Naive B cell (primary cell): Measurements from ENCODE around the gene PEX14. TPM values are rescaled to one million over a fixed set of nuclear protein-coding genes. Genes with fewer than 3 reads are reported as not detected.

Experiments
- ATAC-seq, 2 donors: fragments of 150-1000 bp; cut with Tn5 transposase; 2 replicates each; pipeline ENCODE4 v1.10.0; 2021; ENCODE audit warnings: low read depth in 2 of 2, mild to moderate bottlenecking in 2 of 2, moderate library complexity in 2 of 2
- DNase-seq: peaks from one replicate; pipeline ENCODE4 v3.0.0; 2022
- H3K27ac Mint-ChIP-seq, 6 donors: one replicate each; pipeline ENCODE4 v1.8.0; 2020 to 2022; ENCODE audit warnings: mild to moderate bottlenecking in 6 of 6, mixed read lengths in 6 of 6, moderate library complexity in 5 of 6, inconsistent platforms in 2 of 6
- H3K27me3 Mint-ChIP-seq, 3 donors: one replicate each; pipeline ENCODE4 v1.8.0; 2021 to 2022; ENCODE audit warnings: mixed read lengths in 3 of 3, mild to moderate bottlenecking in 1 of 3
- H3K36me3 Mint-ChIP-seq, 2 donors: one replicate each; pipeline ENCODE4 v1.8.0; 2020 to 2022; ENCODE audit warnings: mixed read lengths in 2 of 2, inconsistent platforms in 1 of 2, mild to moderate bottlenecking in 1 of 2
- H3K4me1 Mint-ChIP-seq, 3 donors: one replicate each; pipeline ENCODE4 v1.8.0; 2020 to 2022; ENCODE audit warnings: mixed read lengths in 3 of 3, inconsistent platforms in 1 of 3, mild to moderate bottlenecking in 1 of 3, moderate library complexity in 1 of 3
- H3K4me3 Mint-ChIP-seq, 8 donors: one replicate each; pipeline ENCODE4 v1.8.0; 2020 to 2022; ENCODE audit warnings: mild to moderate bottlenecking in 8 of 8, mixed read lengths in 8 of 8, moderate library complexity in 8 of 8, inconsistent platforms in 2 of 8
- H3K9me3 Mint-ChIP-seq, 7 donors: one replicate each; pipeline ENCODE4 v1.8.0; 2020 to 2022; ENCODE audit warnings: mixed read lengths in 7 of 7, mild to moderate bottlenecking in 5 of 7, inconsistent platforms in 2 of 7, moderate library complexity in 1 of 7
- polyA plus RNA-seq, 6 donors: library from polyadenylated mRNA; unstranded; fragments of 300-500 nt; fragmentation: Illumina TruSeq; gene quantifications; one replicate each; pipeline ENCODE4 v1.2.3, GENCODE V29; 2021; ENCODE audit warnings: low read depth in 6 of 6

Gene PEX14
- polyA plus RNA-seq, 6 donors from 2014 or later: 2.6 to 4.2 (median 3.6) TPM

DNA sequence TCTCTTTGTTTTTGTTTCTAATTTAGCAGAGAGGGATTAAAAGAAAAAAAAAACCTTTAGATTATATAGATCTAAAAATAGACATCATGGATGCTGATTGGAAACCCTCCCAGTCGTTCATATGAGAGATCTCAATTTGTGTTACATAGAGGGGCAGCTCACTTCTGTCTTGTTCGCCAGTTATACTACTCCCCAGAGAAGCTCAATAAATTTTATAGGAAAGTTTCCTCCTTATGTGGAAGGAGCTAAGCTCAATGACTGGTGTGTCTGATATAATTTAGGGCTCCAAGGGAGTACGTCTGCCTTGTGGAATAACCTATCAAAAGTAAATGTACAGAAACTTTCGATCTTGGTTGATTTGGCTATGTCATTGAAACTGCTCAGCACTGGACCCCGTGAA lies 117.6 kb downstream of the PEX14 start:
- Mint-ChIP-seq H3K27ac (peak overlapping the region in 1 of 6 donors; percentile 49), H3K4me3 (no peak overlapping the region), H3K4me1 (peaks cover 0 to 6% (median 3%) of the 10 kb centered on the region in 3 donors), H3K27me3 (no peaks in the 10 kb centered on the region), H3K9me3 (no peaks in the 10 kb centered on the region), H3K36me3 (no peaks in the 10 kb centered on the region)
- no peak for ATAC-seq
- no peak for DNase-seq

GRCh38 chr1:10593750-10594149 lies 119.0 kb downstream of the PEX14 start:
- Mint-ChIP-seq H3K4me3 (no peak overlapping the region), H3K4me1 (peaks cover 0 to 6% (median 3%) of the 10 kb centered on the region in 3 donors), H3K27me3 (no peaks in the 10 kb centered on the region), H3K36me3 (peaks cover 0 to 4% of the 10 kb centered on the region in 2 donors), H3K27ac (no peak overlapping the region), H3K9me3 (no peaks in the 10 kb centered on the region)
- ATAC-seq: no peak
- no peak for DNase-seq

DNA sequence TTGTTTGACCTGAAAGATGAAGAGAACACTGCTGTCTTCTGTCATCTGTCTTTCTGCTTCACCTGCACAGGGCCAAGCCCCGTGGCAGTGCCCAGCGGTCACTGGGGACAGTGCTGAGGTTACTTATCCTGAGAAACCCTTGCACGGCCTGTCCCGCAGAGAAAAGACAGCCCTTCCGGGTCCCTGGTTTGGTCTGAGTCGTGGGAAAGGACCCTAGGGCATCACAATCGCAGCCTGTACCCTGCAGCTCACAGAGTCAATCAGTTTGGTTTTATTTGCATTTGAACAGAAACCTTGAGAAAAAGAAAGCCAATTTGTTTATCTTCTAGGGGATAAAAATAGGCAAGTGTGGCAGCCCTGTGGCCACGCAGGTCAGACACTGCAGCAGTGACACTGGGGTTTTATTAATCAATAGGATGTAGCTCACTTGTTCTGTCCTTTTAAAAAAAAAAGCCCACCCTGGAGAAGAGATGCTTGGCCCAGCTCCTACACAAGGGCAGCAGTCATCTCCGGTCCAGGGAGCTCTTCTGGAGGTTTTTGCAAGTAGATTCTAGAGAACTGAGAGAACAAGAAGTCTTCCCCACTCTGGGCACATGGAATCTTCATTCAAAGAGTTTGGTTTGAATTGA lies 120.0 kb downstream of the PEX14 start:
- H3K27me3 Mint-ChIP-seq: no peaks in the 10 kb centered on the region
- H3K27ac Mint-ChIP-seq: no peak overlapping the region
- no peaks in the 10 kb centered on the region for H3K9me3 Mint-ChIP-seq
- H3K36me3 Mint-ChIP-seq: peaks cover 0 to 9% of the 10 kb centered on the region in 2 donors
- no peak for DNase-seq
- peaks cover 0 to 6% (median 3%) of the 10 kb centered on the region in 3 donors for H3K4me1 Mint-ChIP-seq
- ATAC-seq: no peak
- no peak overlapping the region for H3K4me3 Mint-ChIP-seq

- Mint-ChIP-seq H3K36me3 (peaks cover 3 to 9% of the 10 kb centered on the region in 2 donors), H3K4me1 (peaks cover 0 to 3% (median under 1%) of the 10 kb centered on the region in 3 donors), H3K4me3 (no peak overlapping the region), H3K27ac (no peak overlapping the region), H3K27me3 (no peaks in the 10 kb centered on the region), H3K9me3 (no peaks in the 10 kb centered on the region)
- ATAC-seq (no peak), DNase-seq (no peak)
Measured at GRCh38 chr1:10596780-10597179, 122.0 kb downstream of the PEX14 start.

GRCh38 chr1:10597492-10598388 lies 123.0 kb downstream of the PEX14 start:
- Mint-ChIP-seq H3K27me3 (no peaks in the 10 kb centered on the region), H3K4me1 (peaks cover 0 to 3% (median 0%) of the 10 kb centered on the region in 3 donors), H3K4me3 (no peak overlapping the region), H3K9me3 (no peaks in the 10 kb centered on the region), H3K36me3 (peaks cover 3 to 9% of the 10 kb centered on the region in 2 donors), H3K27ac (peak overlapping the region in 1 of 6 donors; percentile 4)
- DNase-seq: no peak
- ATAC-seq: no peak

DNA sequence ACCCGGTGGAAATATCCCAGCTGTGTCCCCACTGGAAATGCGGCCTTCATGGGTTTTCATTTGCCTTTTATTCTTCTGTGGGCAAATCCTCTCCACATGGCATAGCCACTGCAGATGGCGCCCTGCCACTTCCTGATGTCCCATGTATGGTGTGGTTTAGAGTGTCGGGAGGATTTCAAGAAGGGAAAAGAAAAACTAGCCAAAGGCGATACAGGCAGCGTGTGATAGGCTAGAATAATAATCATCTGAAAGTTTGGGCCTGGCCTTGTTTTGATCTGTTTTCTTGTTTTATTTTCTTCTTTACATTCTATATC lies 123.6 kb downstream of the PEX14 start:
- Mint-ChIP-seq H3K4me3 (no peak overlapping the region), H3K27ac (peak overlapping the region in 1 of 6 donors; percentile 4), H3K9me3 (no peaks in the 10 kb centered on the region), H3K4me1 (peaks cover 0 to 3% (median 0%) of the 10 kb centered on the region in 3 donors), H3K27me3 (no peaks in the 10 kb centered on the region), H3K36me3 (peaks cover 5 to 9% of the 10 kb centered on the region in 2 donors)
- DNase-seq (no peak), ATAC-seq (no peak)

DNA sequence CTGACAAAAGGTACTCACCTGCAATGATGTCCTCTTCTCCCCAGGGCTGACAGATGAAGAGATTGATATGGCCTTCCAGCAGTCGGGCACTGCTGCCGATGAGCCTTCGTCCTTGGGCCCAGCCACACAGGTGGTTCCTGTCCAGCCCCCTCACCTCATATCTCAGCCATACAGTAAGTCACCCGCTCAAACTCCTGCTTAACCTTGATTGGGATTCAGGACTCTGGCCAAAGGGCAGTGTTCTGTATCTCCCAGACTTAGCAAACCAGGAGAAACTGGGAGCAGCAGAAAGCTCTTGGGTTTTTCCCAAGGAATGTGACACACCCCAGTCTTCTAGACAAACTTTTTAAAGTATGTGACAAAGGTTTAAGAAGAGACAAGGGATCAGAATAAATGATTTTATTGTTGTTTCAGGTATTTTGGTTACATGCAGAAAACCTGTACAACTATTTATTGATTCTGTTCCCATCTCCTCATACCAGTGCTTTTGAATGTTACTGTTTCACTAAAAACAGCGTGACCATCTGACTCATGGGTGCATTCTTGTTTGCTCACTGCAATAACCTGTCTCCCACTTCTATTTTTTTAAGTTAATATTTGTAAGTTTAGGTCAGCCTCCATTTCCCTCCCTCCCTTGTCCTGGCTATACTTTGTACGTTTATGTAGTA lies 124.6 kb downstream of the PEX14 start:
- no peaks in the 10 kb centered on the region for H3K9me3 Mint-ChIP-seq
- no peak for DNase-seq
- H3K4me1 Mint-ChIP-seq: peaks cover 0 to 3% (median 0%) of the 10 kb centered on the region in 3 donors
- H3K27me3 Mint-ChIP-seq: no peaks in the 10 kb centered on the region
- peaks cover 9 to 12% of the 10 kb centered on the region in 2 donors for H3K36me3 Mint-ChIP-seq
- no peak overlapping the region for H3K4me3 Mint-ChIP-seq
- H3K27ac Mint-ChIP-seq: no peak overlapping the region
- ATAC-seq: no peak

- Mint-ChIP-seq H3K36me3 (peaks cover 9 to 12% of the 10 kb centered on the region in 2 donors), H3K27me3 (no peaks in the 10 kb centered on the region), H3K9me3 (no peaks in the 10 kb centered on the region), H3K4me3 (no peak overlapping the region), H3K27ac (no peak overlapping the region), H3K4me1 (no peaks in the 10 kb centered on the region)
- DNase-seq (no peak), ATAC-seq (no peak)
Measured at GRCh38 chr1:10601342-10602070, 126.8 kb downstream of the PEX14 start.

GRCh38 chr1:10602936-10603335 lies 128.2 kb downstream of the PEX14 start:
- Mint-ChIP-seq H3K4me3 (no peak overlapping the region), H3K4me1 (no peaks in the 10 kb centered on the region), H3K9me3 (no peaks in the 10 kb centered on the region), H3K36me3 (peaks cover 9 to 18% of the 10 kb centered on the region in 2 donors), H3K27me3 (no peaks in the 10 kb centered on the region), H3K27ac (no peak overlapping the region)
- no peak for ATAC-seq
- DNase-seq: no peak

- peaks cover 0 to 18% of the 10 kb centered on the region in 2 donors for H3K36me3 Mint-ChIP-seq
- no peak for ATAC-seq
- no peak overlapping the region for H3K27ac Mint-ChIP-seq
Measured at GRCh38 chr1:10604966-10605365, 130.2 kb downstream of the PEX14 start.

DNA sequence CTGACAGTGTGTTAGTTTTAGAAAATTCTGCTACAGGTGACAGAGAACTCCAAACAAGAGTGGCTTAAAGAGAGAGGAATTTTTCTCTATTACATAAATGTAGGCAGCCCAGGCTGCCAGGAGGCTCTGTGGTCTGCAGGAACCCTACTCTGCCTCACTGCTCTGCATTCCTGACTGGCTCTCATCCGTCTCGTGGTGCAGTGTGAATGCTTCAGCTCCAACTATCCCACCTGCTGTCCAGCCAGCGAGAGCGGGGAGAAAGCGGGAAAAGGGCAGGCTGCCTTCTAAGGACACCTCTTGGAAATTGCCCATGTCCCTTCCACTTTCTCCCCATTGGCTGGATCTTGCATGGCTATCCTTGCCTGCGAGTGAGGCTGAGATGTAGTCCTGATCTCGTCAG lies 131.3 kb downstream of the PEX14 start:
- Mint-ChIP-seq H3K27ac (no peak overlapping the region), H3K27me3 (no peaks in the 10 kb centered on the region), H3K4me3 (no peak overlapping the region), H3K4me1 (no peaks in the 10 kb centered on the region), H3K36me3 (peaks cover 0 to 18% of the 10 kb centered on the region in 2 donors), H3K9me3 (no peaks in the 10 kb centered on the region)
- no peak for ATAC-seq
- no peak for DNase-seq

More at GRCh38 chr1:10604966-10605365, 130.2 kb downstream of the PEX14 start:
- no peaks in the 10 kb centered on the region for H3K4me1 Mint-ChIP-seq
- no peaks in the 10 kb centered on the region for H3K9me3 Mint-ChIP-seq
- no peak overlapping the region for H3K4me3 Mint-ChIP-seq
- H3K27me3 Mint-ChIP-seq: no peaks in the 10 kb centered on the region
- no peak for DNase-seq

DNA sequence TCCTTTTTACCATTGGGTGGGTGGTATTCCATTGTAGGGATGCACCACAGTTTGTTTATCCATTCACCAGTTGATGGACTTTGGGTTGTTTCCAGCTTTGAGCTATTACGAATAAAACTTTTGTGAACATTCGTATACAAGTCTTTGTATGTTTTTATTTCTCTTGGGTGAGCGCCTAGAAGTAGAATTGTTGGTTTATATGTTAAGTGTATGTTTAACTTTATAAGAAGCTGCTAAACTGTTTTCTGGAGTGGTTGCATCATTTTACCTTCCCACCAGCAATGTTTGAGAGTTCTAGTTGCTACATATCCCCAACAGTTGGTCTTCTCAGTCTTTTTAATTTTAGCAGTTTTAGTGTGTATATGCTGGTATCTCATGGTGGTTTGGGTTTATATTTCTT lies 132.5 kb downstream of the PEX14 start:
- Mint-ChIP-seq H3K9me3 (no peaks in the 10 kb centered on the region), H3K27ac (no peak overlapping the region), H3K27me3 (no peaks in the 10 kb centered on the region), H3K36me3 (peaks cover 0 to 15% of the 10 kb centered on the region in 2 donors), H3K4me3 (no peak overlapping the region), H3K4me1 (no peaks in the 10 kb centered on the region)
- DNase-seq: no peak
- no peak for ATAC-seq

- Mint-ChIP-seq H3K27me3 (no peaks in the 10 kb centered on the region), H3K9me3 (no peaks in the 10 kb centered on the region), H3K27ac (no peak overlapping the region), H3K36me3 (peaks cover 0 to 9% of the 10 kb centered on the region in 2 donors), H3K4me3 (no peak overlapping the region), H3K4me1 (no peaks in the 10 kb centered on the region)
- DNase-seq (no peak), ATAC-seq (no peak)
Measured at GRCh38 chr1:10608690-10609089, 133.9 kb downstream of the PEX14 start.
